Central memory CD4-positive, alpha-beta T cell (primary cell): ENCODE data around the gene USB1.

Experiments
- DNase-seq: peaks from one replicate; pipeline ENCODE4 v3.0.0; 2022

Gene USB1

GRCh38 chr16:58020628-58021521 is 19.7 kb downstream of the USB1 start:
- peak; percentile 55 for DNase-seq

- no peak for DNase-seq
Measured at GRCh38 chr16:58021661-58022551, 20.7 kb downstream of the USB1 start.

- DNase-seq = no peak
Measured at GRCh38 chr16:58022601-58023371, 21.6 kb downstream of the USB1 start.

GRCh38 chr16:58024486-58025350 is 23.5 kb downstream of the USB1 start:
- DNase-seq = peak; percentile 29

GRCh38 chr16:58025351-58026138 is 24.3 kb downstream of the USB1 start, which contains the start of gene MMP15:
Gene MMP15, plus strand, starts transcription at chr16:58025754. Its CDS starts 597 bp downstream, at chr16:58026351.
- peak; percentile 49 for DNase-seq

GRCh38 chr16:58026139-58026704 is 25.0 kb downstream of the USB1 start:
- DNase-seq = peak; percentile 8

- no peak for DNase-seq
Measured at GRCh38 chr16:58026705-58027160, 25.5 kb downstream of the USB1 start.

GRCh38 chr16:58027161-58027915 is 26.1 kb downstream of the USB1 start:
- no peak for DNase-seq

- DNase-seq = no peak
Measured at GRCh38 chr16:58027916-58028455, 26.8 kb downstream of the USB1 start.

GRCh38 chr16:58028541-58029070 is 27.4 kb downstream of the USB1 start:
- no peak for DNase-seq

GRCh38 chr16:58029410-58029809 is 28.2 kb downstream of the USB1 start:
- DNase-seq = no peak

GRCh38 chr16:58030136-58030840 is 29.1 kb downstream of the USB1 start:
- DNase-seq = no peak

- no peak for DNase-seq
Measured at GRCh38 chr16:58031016-58031800, 30.0 kb downstream of the USB1 start.

GRCh38 chr16:58032710-58033293 is 31.6 kb downstream of the USB1 start:
- DNase-seq = no peak

- DNase-seq = no peak
Measured at GRCh38 chr16:58034128-58034685, 33.0 kb downstream of the USB1 start.

GRCh38 chr16:58034774-58035173 is 33.6 kb downstream of the USB1 start:
- DNase-seq = no peak
